GM19438 (cell line): ENCODE data around the gene ALG9.

Experiments
- ATAC-seq: cut with Tn5 transposase; IDR thresholded peaks from one replicate; pipeline ENCODE4 v1.9.1; 2021; ENCODE audit warnings: low read depth; ENCODE audit not compliant: unreplicated experiment

The ALG9 gene

GRCh38 chr11:111837366-111837891 is 34.0 kb downstream of the ALG9 start:
- no peak for ATAC-seq

GRCh38 chr11:111836721-111837120 is 34.7 kb downstream of the ALG9 start:
- peak; percentile 82 for ATAC-seq

- no peak for ATAC-seq
Observed at GRCh38 chr11:111836162-111836561, 35.2 kb downstream of the ALG9 start.

GRCh38 chr11:111835665-111836064 is 35.7 kb downstream of the ALG9 start:
- ATAC-seq: no peak

GRCh38 chr11:111834432-111835163 is 36.8 kb downstream of the ALG9 start:
- no peak for ATAC-seq

GRCh38 chr11:111833524-111833923 is 37.9 kb downstream of the ALG9 start:
- no peak for ATAC-seq

- ATAC-seq: peak; percentile 68
Observed at GRCh38 chr11:111829185-111829968, 42.0 kb downstream of the ALG9 start.

- no peak for ATAC-seq
Observed at GRCh38 chr11:111826322-111826950, 44.9 kb downstream of the ALG9 start.

GRCh38 chr11:111823629-111824028 is 47.8 kb downstream of the ALG9 start:
- ATAC-seq: no peak

- ATAC-seq: no peak
Observed at GRCh38 chr11:111823131-111823530, 48.2 kb downstream of the ALG9 start.

- no peak for ATAC-seq
Observed at GRCh38 chr11:111819829-111820237, 51.5 kb downstream of the ALG9 start.

- no peak for ATAC-seq
Observed at GRCh38 chr11:111819161-111819828, 52.1 kb downstream of the ALG9 start.

- ATAC-seq: no peak
Observed at GRCh38 chr11:111815489-111815888, 55.9 kb downstream of the ALG9 start.

GRCh38 chr11:111814557-111815320 is 56.6 kb downstream of the ALG9 start:
- no peak for ATAC-seq

GRCh38 chr11:111814106-111814505 is 57.3 kb downstream of the ALG9 start:
- ATAC-seq: no peak

- no peak for ATAC-seq
Observed at GRCh38 chr11:111812211-111812610, 59.2 kb downstream of the ALG9 start.

- no peak for ATAC-seq
Observed at GRCh38 chr11:111811445-111811844, 59.9 kb downstream of the ALG9 start.

- ATAC-seq: no peak
Observed at GRCh38 chr11:111808834-111809233, 62.5 kb downstream of the ALG9 start.

- ATAC-seq: no peak
Observed at GRCh38 chr11:111808063-111808588, 63.3 kb downstream of the ALG9 start.

- ATAC-seq: no peak
Observed at GRCh38 chr11:111807076-111807475, 64.3 kb downstream of the ALG9 start.
